ENCODE measurements around the gene GAS6.
"Not testable (repeated sequence)": the region's sequence is repeated elsewhere in the genome, so short reads cannot be mapped to it uniquely, and the experiment has no call there.

Gene GAS6

DNA sequence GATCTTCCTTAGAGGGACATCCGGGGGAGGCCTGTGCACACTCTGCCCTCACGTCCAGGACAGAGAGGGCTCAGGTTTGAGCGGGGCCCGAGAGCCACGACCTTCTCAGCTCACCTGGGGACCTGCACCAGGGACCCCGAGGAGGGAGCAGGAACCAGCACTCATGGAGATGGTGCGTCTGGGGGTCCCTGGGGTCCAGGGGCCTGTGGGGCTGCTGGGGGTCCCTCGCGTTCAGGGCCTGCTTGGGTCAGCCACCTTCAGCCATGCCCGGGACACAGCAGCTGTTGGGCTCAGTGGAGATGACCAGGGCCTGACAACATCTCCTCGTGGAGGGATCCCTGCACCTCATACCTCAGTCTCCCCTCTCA lies 57.8 kb downstream of the GAS6 start:
- DNase-seq (ENCODE audit: low read depth): no peak

DNA sequence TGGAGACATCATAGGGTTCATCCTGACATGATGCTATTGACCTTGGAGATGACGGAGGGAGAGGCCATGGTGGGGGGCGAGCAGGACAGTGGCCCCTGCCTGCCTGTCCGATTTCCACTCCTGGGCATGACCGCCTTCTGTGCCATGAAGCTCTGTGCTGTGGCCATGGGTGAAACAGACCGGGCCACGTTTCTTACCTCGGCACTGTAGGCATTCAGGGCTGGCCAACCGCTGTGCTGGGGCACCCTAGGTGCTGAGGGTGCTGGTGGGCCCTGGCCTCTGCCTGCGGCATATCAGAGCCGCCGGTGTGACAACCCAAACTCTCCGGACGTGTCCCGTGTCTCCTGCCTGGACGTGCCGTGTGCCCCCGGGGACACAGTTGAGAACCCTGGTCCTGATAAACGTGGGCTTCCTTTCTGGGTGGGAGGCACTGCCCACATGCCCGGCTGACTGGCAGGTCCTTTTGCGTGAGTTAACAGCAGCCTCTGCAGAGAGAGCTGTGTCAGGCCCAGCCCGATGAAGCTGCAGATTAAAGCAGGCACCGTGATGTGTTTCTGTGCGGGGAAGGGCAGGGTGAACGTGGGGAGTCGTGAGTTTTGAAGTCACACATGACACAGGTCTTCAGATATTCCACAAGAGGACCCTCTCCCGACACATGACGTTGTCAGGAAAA lies 58.3 kb downstream of the GAS6 start:
- DNase-seq (ENCODE audit: low read depth): no peak

DNA sequence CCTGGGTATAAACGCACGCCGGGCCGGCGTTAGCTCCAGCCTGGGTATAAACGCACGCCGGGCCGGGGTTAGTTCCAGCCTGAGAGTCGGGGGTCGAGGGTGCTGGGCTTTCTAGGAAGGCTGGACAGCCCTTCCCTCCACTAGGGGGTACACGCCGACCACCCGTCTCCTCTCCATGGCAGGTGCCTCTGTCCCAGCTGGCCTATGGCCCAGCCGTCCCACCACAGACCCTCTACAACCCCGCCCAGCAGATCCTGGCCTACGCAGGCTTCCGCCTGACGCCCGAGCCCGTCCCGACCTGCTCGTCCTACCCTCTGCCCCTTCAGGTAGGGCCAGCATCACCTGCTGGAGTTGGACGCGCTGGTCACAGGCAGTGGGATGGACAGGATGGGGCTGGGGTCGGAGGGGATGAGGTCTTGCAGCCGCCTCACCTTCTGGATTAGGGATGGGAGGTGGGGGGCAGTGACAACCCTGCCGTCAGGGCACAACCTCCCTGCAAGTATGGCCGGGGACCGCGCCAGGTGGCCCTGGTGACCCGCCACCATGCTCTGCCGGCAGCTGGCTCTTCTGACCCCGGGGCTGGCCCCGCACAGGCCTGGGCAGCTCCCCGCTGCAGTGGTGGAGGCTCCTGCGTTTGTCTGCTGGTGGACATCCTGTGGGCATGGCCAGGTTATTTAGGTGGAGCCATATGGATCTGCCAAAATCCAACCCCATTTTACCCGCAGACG lies 59.0 kb downstream of the GAS6 start:
- DNase-seq (ENCODE audit: low read depth): no peak

DNA sequence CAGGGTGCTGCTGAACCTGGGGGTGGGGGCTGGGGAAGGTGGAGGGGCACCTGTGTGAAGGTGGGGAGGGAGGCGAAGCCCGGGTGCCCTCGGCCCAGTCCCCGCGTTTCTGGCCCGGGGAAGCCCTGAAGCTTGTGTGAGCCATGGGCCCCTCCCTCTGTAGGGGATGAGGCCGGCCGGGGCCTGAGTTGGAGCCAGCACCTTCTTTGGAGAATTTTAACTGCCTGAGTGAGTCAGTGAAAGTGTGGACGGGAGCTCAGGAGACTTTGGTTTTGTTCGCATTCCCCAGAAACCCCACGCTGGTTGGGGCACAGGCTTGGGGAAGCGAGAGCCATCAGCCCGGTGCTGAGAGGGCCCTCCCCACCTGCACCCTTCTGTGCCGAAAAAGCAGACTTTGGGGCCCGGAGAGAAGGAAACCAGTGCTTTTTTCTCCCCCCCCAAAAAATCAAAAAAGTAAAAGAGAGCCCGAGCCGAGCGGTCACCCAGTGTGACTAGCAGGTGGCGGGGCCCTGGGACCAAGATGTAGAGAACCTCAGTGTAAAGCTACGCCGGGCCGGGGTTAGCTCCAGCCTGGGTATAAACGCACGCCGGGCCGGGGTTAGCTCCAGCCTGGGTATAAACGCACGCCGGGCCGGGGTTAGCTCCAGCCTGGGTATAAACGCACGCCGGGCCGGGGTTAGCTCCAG lies 59.7 kb downstream of the GAS6 start:
- no peak for DNase-seq (ENCODE audit: low read depth)

DNA sequence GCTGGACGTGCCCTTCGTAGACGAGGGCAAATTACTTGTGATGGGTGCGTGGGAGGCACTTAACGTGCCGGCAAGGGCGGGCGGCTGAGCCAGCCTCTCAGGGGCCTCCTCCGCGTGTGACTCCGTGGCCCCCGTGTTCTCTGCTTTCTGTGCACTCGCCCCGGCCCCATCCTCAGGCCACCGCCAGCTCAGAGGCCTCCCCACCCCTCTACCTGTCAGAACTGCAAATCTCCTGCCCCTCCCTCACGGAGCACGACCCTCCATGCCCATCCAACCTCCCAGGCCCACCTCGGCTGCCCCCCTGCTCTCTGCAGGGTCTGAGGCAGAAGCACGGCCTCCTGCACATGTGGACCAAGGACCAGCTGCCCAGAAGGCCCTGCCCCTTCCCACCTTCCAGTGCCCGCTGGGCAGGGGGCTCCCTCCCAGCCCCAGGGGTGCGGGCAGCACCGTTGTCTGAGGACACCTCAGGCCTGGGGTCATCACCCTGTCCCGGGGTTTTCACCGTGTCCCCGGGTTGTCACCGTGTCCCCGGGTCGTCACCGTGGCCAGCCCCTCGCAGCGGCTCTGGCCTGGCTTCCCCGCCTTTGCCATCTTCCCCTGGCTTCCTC lies 60.4 kb downstream of the GAS6 start:
- no peak for DNase-seq (ENCODE audit: low read depth)

DNA sequence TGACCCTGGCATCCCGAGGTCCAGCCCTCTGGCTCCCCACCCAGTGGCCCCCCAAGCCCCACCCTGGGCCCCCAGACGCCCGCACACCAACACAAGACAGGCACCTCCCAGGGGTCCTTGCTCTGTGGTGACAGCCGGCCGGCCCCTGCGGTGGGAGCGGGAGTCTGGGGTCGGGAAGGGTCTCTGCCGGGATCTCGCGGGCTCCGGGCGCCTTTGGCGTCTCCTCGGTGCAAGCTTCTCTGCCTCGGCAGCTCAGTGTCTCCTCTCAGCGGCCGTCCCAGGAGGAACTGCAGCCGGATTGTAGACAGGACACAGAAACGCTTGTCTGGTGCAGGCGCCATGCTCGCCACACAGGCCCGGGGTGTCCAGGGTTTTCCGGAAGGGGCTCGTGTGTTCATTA lies 61.1 kb downstream of the GAS6 start:
- no peak for DNase-seq (ENCODE audit: low read depth)

DNA sequence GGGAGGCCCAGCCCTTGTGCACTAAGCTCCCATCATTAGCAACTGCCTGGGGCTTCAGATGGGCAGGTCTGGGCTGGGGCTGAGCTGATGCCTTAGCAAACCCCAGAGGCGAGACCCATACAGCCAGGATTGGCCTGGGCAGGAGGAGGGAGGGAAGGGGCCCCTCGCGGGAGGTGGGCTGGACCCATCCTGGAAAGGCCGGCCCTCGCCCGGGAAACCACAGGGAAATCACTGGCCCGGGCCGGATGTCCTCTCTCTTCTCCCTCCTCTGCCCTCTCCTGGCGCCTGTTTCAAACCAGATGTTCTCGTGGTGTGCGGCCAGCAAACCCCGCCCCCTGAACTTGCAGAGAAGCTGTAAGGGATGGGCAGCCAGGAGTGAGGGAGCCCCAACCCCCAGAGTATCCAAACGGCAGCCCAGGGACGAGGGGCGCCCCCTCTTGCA lies 61.8 kb downstream of the GAS6 start:
- peak; percentile 57 for DNase-seq (ENCODE audit: low read depth)

DNA sequence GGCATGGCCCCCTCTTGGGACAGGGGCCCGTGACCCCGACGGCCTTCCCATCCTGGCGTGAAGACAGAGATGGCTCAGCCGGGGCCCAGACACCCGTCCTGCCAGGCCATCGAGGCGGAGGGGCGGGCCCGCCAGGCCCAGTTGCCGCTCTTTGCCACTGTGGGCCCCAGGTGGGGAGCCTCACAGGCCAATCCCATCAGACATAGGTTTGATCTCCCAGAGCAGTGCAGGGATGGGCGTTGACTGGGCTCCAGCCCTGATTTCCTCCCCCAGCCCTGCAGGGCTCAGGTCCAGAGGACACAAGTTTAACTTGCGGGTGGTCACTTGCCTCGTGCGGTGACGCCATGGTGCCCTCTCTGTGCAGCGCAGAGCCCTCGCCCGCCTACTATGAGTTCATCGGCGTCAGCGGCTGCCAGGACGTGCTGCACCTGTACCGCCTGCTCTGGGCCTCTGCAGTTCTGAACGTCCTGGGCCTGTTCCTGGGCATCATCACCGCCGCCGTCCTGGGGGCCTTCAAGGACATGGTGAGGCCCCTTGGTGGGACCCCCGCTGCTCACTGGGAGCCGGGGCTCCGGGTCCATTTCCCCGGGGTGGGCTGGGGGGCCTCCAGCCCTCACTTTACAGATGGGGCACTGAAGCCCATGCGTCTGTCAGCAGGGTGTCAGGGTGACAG lies 62.5 kb downstream of the GAS6 start:
- no peak for DNase-seq (ENCODE audit: low read depth)

DNA sequence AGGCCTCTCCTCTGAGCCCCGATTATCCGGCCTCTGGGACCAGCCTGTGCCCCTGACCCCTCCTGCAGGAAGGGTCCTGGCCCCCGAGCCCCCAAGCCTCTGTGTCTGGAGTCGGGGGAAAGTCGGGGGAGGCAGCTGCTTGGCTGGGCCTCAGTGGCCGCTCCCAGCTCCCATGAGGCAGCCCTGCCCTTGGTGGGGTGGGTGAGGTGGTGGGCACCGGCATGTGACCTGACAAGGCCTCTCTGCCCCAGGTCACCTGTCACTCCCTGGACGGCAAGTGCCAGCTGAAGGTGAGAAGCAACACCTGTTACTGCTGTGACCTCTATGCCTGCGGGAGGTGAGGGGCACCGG lies 63.3 kb downstream of the GAS6 start:
- DNase-seq (ENCODE audit: low read depth): no peak

DNA sequence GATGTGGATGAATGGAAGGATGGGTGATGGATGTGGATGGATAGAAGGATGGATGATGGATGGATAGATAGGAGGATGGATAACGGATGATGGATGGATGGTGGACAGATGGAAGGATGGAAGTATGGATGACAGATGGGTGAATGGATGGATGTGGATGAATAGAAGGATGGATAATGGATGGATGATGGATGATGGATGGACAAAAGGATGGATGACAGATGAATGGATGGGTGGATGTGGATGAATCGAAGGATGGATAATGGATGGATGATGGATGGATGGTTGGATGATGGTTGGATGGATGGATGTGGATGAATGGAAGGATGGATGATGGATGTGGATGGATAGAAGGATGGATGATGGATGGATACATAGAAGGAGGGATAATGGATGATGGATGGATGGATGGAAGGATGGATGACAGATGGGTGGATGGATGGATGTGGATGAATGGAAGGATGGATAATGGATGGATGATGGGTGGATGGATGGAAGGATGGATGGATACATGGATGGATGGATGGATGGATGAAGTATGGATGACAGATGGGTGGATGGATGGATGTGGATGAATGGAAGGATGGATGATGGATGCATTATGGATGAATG lies 65.6 kb downstream of the GAS6 start:
- no peak for DNase-seq (ENCODE audit: low read depth)

DNA sequence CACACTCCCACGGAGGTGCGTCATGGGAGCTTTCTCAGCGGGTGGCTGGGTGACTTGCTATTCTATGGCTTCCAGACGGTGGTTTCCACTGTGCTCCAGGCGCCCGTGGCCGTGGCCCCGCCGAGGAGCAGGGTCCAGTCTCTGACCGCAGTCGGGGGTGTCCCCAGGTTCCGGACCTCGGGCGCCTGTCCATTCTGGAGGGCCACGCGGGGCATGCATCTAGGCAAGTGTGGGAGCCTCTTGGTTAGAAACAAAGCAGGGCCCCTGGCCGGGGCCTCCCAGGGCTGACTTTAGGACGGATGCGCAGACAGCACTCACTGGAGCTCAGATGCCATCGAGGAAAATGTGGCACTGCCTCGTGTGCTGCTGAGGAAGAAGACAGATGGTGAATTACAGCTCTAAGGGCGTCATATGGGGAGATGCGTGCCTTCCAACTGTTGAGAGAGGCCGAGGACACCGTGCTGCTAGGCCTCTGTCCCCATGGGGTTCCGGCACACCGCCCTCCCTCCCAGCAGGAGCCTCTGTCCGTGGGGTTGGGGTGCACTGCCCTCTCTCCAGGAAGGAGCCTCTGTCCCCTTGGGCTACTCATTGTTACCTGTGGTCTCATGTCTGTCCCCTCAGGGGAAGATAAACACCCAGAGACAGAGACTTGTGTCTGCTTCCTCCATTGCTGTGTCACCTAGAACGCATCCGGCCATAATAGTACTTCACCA lies 66.8 kb downstream of the GAS6 start:
- DNase-seq (ENCODE audit: low read depth): no peak

DNA sequence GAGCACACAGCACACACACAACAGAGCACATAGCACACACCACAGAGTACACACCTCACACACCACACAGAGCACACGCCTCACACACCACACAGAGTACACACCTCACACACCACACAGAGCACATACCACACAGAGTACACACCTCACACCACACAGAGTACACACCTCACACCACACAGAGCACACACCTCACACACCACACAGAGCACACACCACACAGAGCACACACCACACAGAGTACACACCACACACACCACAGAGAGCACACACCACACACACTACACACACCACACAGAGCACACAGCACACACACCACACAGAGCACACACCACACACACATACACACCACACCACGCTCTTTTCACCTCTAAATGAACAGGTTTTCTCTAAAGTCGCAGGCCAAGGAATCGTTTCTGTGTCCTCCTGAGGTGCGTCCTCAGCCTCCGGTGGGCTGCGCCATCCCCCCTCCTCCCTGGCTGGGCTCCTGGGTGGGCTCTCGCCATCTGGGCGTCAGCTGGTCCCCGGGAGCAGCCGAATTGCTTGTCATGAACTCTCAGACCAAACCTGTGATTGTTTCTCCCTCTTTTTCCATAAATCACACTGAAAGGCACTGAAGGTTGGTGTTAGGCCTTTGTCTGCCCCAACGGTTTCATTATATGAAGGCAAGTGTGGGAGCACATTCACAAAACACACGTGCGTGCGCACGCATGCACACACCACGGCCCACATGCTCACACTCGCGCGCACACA lies 67.5 kb downstream of the GAS6 start:
- no peak for DNase-seq (ENCODE audit: low read depth)

DNA sequence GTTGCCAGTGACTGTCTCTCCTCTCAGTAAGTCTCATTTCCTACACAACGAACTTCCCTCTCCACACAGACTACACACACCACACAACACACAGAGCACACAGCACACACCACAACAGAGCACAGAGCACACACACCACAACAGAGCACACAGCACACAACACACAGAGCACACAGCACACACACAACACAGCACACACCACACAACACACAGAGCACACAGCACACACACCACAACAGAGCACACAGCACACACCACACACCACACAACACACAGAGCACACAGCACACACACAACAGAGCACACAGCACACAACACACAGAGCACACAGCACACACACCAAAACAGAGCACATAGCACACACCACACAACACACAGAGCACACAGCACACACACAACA lies 68.5 kb downstream of the GAS6 start:
- DNase-seq (ENCODE audit: low read depth): not testable (repeated sequence)

DNA sequence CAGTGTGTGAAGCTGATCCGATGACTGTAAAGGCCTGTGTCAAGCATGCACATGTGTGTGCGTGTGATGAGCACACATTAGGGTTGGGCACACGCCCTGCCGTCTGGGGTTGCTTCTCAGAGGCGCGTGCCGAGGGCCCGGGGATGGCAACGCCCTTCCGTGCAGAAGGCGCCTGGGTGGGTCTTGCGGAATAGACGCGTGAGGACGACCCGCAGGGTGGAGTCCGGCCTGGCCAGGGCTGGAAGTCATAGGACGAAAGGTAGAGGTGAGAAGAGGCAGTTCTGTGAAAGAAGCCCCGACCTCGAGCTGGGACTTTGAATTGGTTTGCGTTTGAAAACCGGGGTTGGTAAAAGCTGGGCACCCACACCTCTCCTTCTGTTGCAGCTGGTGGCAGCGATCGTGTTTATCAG lies 69.1 kb downstream of the GAS6 start:
- DNase-seq (ENCODE audit: low read depth): no peak

DNA sequence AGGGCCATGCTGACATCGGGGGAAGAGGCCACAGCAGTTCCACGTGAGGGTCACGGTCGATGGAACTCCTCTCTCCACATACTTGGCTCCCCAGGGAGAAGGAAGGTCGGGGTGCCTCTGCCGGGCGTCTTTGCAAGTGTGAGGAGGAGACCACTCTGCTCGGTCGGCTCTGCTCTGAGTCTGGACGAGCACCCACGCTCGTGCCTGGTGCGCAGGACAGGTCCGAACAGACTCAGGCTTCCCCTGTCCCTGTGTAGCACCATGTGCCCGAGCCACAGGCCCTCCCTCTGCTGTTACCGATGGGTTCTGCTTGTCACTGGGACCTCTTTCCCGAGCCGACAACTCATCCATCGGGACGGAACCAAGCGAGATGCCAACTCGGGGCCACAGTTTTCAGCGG lies 69.8 kb downstream of the GAS6 start:
- no peak for DNase-seq (ENCODE audit: low read depth)

DNA sequence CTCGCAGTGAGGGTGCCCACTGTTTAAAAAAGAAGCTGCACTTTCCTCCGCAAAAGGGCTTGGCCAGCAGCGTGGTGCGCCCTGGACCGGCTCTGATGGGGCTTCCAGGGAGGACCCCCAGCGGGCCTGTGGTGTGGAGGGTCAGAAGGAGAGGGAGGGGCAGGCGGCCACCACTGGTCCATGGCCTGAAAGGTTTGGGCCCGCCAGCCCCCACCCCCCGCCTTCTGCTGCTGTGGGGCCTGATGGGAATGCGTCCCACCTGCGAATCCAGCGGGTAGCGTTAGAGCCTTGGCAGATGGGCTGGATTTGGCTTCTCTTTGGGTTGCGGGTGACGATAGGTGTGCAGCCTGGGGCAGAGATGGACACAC lies 70.2 kb downstream of the GAS6 start:
- no peak for DNase-seq (ENCODE audit: low read depth)

DNA sequence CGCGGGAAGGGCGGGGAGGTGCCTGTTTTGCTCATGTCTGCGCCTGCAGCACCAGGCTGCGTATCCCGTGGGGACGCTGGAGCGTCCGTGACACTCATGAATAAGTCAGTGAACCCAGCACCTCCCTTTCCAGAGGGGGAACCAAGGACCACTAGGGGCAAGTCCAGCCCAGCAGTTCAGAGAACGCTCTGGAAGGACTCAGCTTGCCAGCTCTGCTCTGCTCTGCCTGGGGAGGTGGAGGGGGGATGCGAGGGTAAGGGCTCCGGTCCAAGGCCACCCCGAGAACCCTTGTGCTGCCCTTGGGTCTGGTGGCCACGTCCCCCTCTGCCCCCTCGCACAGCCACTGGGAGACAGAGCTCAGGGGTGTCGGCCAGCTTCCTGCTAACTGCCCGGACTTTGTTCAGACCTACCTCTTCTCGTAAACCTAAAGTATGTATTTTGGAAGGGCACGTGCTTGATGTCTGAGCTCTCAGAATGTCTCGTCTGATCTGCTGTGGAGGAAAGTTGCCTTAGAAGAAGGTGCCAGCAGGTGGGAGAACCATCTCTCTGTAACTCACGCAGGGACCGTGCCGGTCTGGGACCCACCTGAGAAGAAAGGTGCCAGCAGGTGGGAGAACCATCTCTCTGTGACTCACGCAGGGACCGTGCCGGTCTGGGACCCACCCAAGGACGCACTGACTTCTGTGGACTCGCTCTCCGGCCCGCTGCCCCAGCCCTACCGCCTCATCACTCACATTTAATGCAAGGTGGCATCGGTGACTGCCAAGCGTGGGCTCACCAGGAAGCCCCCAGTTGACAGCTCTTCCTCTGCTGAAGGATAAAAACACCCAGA lies 70.8 kb downstream of the GAS6 start:
- no peak for DNase-seq (ENCODE audit: low read depth)

DNA sequence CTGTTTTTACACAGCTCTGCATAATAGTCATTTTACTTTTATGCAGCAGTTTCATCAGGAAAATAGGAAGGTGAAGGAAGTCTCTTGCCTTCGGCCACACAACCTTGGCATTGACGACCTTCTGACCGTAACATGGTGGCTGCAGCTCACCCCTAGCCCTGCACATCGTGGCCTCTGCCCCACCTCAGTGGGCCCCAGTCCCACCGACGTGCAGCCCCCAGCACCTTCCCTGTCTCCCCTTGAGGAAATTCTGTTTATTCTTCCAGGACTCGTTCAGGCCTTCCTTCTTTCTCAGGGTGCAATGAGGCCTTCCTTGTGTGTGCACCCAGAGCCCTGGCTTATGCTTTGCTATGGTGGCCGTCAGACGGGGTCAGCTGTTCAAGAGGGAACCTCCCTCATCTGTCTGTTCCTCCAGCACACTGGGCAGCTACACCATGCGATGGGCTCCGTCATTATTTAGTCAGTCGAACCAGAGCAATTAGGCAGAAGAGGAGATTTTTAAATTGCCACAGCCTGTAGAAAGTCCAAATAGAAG lies 71.6 kb downstream of the GAS6 start:
- no peak for DNase-seq (ENCODE audit: low read depth)

DNA sequence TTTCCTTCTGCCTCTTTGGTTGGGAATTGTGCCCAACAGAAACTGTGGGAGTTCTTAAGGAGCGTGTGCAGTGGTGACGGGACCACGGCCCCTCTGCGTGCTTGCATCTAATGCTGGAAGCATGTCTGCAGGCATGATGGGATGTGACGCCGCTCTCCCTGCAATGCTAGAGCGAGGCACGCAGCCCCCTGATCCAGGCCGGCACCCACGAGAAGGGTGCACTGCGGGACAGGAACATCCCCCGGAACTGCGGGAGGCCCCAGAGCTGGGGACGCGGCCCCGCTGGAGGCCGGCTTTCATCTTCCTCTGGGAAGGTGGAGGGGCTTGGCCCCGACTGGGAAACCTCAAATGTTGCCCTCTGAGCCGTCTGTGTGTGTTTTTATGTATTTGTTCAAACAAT lies 72.1 kb downstream of the GAS6 start:
- DNase-seq (ENCODE audit: low read depth): no peak

DNA sequence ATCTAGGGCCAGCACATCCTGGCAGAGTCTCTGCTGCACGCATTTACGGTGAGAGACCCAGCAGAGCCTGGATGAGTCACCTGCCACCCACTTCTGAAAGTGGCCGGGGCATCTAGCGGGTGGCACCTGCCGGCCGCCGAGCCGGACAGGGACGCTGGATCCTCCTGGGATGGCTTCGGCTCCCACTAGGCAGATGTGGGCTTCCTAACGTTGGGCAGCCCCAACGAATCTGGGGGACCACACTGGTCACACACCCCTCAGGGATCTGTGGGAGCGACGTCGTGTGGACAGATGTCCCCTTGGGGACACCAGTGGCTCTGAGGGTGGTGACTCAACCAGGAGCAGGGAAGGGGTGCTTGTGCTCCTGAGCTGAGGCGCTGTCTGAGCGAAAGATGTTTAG lies 72.7 kb downstream of the GAS6 start:
- DNase-seq (ENCODE audit: low read depth): no peak

All from GM04504 (cell line).